Measurements from ENCODE around the gene AUTS2.

AUTS2 gene

DNA sequence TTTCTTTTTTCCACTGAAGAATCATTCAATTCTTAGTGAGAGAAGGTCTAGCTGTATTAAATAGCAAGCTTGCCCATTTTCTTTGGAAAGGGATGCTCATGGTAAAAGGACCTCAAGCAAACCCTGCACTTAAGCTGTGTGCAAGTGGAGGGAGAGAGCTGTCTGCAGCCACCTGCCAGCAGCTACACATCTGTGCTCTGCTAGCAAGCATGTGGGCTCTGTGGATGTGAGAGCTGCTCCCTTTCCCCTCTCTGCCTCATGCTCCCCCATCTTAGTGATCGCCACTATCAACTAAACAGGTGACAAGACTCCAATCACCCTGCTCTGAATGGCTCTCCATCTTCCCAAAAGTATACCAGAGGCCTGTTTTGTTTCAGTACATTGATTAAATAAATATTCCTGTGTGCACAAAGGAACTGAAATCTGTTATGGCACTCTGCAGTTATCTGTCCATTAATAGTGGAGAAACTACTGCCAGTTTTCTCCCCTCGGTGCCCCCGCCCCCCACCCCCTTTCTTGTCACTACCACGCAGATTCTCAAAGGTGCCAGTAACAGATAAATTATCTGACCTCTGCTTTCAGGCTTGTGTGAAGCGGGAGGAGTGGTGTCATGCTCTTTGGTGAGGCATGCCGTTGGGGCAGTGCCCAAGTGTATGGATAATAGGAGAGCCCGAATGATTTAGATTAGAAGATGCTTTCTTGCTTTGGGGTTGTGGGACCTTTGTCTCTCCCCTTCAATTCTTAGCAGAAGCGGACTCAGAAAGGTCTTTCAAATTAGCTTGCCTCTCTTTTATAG, 26.4 kb downstream of the AUTS2 start:
- no peak for DNase-seq (ENCODE audit: low spot score)

GRCh38 chr7:69625238-69625637, 27.0 kb downstream of the AUTS2 start:
- no peak for DNase-seq (ENCODE audit: low spot score)

DNA sequence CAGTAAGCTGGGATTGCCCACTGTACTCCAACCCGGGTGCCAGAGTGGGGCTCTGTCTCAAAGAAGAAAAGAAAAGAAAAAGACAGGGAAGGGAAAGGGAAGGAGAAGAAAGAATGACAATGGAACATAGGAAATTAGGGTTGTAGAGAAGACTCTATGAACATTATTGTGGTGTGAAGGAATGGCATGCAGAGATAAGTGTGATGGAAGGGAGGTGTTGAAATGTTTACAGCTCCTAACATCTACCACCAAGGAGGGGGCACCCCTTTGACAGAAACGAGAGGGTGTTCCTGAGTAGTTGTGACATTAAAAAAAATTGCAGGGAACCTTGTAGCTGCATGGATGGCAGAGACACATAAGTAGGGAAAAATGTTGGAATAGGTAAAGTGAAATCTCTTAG, 27.5 kb downstream of the AUTS2 start:
- DNase-seq (ENCODE audit: low spot score) = no peak

DNA sequence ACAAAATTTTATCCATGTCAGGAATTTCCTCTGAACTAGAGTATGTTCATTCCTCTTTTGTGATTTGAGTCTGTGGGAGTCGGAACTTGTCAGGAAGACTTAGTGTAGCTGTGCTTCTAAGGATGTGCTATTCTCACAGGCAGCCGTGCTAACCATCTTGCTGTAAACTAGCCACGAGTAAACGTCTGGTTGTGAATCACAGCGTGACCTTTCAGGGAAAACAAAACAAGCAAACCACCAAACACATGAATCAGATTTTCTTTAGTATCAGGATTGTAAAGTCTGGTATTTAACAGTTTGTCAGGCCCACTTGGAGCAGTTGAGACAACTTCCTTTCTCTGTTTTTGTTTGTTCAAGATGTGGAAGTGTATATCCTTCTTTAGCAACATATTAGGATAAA, 32.0 kb downstream of the AUTS2 start:
- DNase-seq (ENCODE audit: low spot score) = no peak

DNA sequence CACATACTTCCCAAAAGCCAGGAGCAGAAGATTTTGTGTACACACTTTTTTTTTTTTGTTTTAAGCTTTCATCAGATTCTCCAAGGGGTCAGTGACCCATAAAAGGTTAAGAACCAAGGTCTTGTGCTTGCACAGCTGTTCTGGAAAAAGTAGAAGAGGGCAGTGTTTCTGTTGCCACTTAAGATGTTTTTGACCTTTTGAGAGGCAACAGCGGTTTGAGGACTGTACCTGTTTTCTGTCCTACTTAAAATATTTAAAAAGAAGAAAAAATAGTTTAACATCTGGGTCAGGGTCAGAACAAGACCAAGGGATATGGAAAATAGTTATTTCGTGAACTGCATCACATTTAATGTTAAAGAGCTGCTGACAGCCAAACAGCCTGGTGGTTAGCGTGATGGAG, 32.9 kb downstream of the AUTS2 start:
- no peak for DNase-seq (ENCODE audit: low spot score)

DNA sequence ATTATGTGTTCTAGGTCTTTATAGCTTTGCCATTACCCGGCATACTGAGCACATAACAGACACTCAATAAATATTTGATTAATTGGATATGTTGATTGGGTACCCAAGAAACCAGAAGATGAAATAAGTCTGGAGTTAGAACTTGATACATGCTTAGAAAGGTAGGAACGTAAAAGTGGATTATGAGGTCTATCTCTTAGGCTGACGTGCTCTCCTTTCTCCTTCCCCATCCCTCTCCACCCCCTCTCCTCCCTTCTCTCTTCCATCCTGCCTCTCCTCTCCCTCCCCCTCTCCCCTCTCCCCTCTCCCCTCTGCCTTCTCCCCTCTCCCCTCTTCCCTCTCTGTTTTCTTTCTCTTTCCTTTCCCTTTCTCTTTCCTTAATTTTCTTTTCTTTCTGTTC, 34.0 kb downstream of the AUTS2 start:
- no peak for DNase-seq (ENCODE audit: low spot score)

DNA sequence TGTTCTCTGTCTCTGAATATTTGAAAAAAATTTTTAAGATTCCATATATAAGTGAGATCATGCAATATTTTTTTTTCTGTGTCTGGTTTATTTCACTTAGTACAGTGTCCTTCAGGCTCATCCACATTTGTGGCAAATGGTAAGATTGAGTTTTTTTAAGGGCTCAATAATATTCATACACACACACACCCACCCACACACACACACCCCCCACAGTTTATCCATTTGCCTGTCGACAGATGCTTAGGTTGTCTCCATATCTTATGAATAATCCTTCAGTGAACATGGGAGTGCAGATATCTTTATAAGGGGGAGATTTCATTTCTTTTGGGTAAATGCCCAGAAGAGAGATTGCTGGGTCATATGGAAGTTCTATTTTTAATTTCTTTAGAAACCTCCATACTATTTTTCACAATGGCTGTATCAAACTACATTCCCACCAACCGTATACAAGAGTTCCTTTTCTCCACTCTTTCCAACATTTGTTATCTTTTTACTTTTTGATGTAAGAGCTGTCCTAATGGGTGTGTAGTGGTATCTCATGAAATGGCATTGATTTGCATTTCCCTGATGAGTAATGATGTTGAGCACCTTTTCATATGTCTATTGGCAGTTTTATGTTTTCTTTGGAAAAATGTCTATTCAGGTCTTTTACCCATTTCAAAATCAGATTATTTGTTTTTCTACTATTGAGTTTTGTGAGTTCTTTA, 35.0 kb downstream of the AUTS2 start:
- no peak for DNase-seq (ENCODE audit: low spot score)

DNA sequence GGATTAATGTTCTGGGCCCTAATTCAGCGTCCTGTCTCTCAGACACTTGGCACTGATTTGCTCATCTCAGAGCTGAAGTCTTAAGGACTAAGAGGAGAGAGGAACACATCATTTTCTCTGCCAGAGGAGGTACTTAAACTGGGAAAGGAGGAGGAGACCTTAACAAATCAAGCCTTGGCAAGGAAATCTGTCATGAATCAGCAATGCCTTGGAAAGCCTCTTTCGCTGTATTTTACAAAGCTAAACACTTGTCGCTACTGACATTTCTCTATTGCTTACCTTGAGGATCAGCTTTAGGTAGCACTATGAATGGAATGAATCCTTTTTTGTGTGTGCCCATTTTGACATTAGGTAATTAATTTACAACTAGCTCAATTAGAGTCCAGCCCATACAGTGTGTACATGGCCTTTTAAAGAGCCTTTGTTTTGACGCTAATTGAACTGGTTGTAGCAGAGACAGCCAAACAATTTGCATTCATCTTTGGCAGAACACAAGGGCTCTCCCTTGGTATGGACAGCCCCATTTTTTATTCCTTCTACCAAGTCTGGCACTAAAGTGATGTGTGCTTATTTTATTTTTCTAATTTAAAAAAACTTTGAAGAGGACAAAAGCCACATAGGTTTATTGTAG, 37.4 kb downstream of the AUTS2 start:
- no peak for DNase-seq (ENCODE audit: low spot score)

DNA sequence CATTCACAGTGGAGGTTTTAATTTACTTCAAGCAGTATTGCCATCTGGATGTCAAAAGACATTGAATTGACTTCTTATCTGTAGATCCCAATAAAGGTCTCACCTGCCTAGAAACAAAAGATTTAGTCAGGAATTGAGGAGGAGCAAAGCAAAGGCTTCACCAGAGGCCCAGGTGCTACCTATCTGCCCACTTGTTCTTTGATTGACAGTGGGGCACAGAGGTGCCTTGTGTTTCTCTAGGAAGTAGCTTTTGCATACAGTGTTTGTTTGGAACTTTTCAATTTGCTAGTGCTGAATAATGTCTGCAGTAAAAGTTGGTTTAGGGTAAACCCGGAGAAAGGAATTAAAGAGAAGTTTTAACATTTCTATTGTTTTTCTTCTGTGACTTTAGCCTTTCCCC, 40.4 kb downstream of the AUTS2 start:
- DNase-seq (ENCODE audit: low spot score) = no peak

- DNase-seq (ENCODE audit: low spot score) = no peak
Observed at GRCh38 chr7:69640216-69640615, 41.9 kb downstream of the AUTS2 start.

DNA sequence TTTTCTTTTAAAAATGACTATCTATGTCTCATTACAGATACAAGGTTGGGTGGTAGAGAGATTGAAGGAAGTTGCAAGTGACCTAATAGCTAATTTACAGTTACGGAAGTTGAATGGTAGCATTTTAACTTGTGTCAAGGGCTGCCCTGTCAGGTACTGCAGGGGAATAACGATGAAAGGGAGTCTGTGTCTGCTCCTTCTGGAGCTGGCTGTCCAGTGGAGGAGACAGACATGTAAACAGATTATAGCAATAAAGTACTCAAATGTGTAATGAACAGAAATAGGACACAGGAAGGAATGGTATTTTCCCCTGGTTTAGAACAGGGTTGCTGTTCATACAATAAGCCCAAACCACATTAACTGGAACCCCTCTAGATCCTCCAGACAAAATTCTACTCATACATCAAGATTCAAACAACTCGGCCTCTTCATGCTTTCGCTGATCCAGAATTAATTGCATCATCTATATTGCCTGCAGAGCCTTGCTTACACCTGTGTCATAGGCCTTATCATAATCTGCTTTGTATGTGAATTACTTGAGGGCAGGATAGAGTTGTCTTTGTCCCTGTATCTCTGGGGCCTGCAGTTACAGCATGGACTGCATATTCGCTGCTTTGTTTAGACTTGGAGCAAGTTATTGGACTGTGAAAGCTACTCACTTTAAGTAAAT, 42.8 kb downstream of the AUTS2 start:
- DNase-seq (ENCODE audit: low spot score) = no peak

- DNase-seq (ENCODE audit: low spot score) = no peak
Observed at GRCh38 chr7:69643265-69643664, 45.0 kb downstream of the AUTS2 start.

GRCh38 chr7:69643708-69644445, 45.6 kb downstream of the AUTS2 start:
- DNase-seq (ENCODE audit: low spot score) = no peak

GRCh38 chr7:69645683-69646082, 47.4 kb downstream of the AUTS2 start:
- no peak for DNase-seq (ENCODE audit: low spot score)

DNA sequence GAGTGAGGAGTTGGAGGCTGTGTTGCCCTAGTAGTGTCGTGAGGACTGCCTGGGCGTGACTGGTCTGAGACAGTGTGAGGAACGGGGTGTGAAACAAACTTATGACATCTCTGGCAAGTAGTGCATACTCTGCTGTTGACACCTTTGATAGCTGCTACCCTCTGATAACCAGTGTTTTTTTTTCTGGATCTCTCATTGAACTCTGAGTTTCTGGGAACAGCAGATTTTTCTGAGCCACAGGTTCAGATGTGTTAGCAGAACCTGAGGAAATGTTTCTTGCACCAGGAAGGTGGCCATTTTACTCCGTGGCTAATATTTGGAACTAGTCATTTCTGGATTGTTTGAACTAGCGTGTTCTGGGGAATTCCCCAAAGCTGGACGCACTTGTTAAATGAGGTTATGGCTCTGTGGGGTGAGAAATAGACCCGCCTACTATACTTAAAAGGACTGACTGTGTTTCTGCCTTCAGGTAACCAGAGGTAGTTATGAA, 52.9 kb downstream of the AUTS2 start:
- no peak for DNase-seq (ENCODE audit: low spot score)

GRCh38 chr7:69652947-69653701, 54.8 kb downstream of the AUTS2 start:
- DNase-seq (ENCODE audit: low spot score) = no peak

GRCh38 chr7:69653806-69654205, 55.5 kb downstream of the AUTS2 start:
- no peak for DNase-seq (ENCODE audit: low spot score)

DNA sequence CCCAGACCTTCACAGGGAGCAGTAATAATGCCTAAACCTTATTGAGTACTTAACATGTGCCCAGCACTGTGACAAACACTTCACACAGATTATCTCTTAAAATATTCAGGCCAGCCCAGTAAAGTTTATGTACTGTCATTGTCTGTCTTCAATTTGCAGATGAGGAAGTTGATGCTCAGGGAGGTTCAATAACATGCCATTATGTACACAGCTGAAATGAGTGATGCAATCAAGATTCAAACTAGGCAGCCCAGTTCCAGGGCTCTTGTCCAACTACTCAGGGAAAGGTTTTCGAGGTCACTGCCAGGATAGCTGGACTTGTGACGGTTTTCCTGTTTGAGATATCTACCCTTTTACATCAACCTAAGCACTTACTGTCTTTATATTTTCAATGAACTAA, 56.1 kb downstream of the AUTS2 start:
- DNase-seq (ENCODE audit: low spot score) = no peak

GRCh38 chr7:69654849-69655707, 56.8 kb downstream of the AUTS2 start:
- DNase-seq (ENCODE audit: low spot score) = no peak

DNA sequence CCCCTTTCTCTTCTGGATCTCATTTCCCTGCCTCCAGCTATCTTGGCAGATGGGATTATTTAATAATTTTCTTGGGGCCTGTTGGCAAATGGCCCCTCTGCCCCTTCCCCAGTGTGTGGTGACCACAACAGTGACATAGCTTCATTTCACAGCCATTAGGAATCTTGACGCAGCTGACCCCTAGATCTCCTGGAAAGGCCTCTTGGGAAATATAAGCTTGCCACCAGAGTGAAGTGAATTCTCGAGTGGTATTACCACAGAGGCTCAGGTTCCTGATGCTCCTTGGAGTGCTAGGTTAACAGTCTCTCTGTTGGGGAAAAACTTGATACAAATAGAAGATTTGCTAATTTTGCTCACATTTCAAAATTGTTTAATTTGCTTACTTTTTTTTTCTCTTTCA, 57.8 kb downstream of the AUTS2 start:
- DNase-seq (ENCODE audit: low spot score) = no peak
